ENCODE measurements around the gene GHR.

DNA sequence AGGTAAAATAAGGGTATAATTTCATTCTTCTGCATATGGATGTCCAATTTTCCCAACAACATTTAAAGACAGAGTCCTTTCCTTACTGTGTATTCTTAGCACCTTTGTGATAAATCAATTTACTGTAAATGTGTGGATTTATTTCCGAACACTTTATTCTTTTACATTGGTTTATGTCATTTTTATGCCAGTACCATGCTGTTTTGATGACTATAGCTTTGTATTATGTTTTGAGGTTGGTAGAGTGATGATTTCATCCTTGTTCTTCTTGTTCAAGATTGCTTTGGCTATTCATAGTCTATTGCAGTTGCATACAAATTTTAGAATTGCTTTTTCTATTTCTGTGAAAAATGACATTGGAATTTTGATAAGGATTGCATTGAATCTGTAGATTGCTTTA, 280.0 kb downstream of the GHR start:
- TF ChIP-seq, protein P1, sequence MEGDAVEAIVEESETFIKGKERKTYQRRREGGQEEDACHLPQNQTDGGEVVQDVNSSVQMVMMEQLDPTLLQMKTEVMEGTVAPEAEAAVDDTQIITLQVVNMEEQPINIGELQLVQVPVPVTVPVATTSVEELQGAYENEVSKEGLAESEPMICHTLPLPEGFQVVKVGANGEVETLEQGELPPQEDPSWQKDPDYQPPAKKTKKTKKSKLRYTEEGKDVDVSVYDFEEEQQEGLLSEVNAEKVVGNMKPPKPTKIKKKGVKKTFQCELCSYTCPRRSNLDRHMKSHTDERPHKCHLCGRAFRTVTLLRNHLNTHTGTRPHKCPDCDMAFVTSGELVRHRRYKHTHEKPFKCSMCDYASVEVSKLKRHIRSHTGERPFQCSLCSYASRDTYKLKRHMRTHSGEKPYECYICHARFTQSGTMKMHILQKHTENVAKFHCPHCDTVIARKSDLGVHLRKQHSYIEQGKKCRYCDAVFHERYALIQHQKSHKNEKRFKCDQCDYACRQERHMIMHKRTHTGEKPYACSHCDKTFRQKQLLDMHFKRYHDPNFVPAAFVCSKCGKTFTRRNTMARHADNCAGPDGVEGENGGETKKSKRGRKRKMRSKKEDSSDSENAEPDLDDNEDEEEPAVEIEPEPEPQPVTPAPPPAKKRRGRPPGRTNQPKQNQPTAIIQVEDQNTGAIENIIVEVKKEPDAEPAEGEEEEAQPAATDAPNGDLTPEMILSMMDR (IDR thresholded peaks at IDR 0.05) = no peak
- no peak for TF ChIP-seq POLR2A (IDR thresholded peaks at IDR 0.05)
